ENCODE results near the gene DAPK3. TPM values are rescaled to one million over a fixed set of nuclear protein-coding genes. Genes with fewer than 3 reads are reported as not detected.
A peak's percentile ranks its signal among the peaks of the same experiment; 100 is the strongest.
"Not testable (repeated sequence)": the region's sequence is repeated elsewhere in the genome, so short reads cannot be mapped to it uniquely, and the experiment has no call there.

DAPK3 gene
- 140 TPM for polyA plus RNA-seq (2013, experiment 1 of 2; ENCODE audit: insufficient read length)
- 116 TPM for polyA plus RNA-seq (2013, experiment 2 of 2; ENCODE audit: insufficient read length)

GRCh38 chr19:3970808-3971598, at the start of gene DAPK3:
TSS of gene DAPK3 (minus strand) at chr19:3971099. CDS start at chr19:3969735, 1,364 bp downstream.
- peak; percentile 98 for DNase-seq

GRCh38 chr19:4019578-4019977, 48.7 kb upstream of the DAPK3 start:
- no peak for DNase-seq

GRCh38 chr19:4018775-4019504, 48.0 kb upstream of the DAPK3 start:
- no peak for DNase-seq

GRCh38 chr19:4018140-4018613, 47.3 kb upstream of the DAPK3 start:
- DNase-seq = no peak

- DNase-seq = no peak
These were observed 46.2 kb upstream of the DAPK3 start for GRCh38 chr19:4016903-4017638.

- no peak for DNase-seq
These were observed 45.6 kb upstream of the DAPK3 start for GRCh38 chr19:4016486-4016885.

GRCh38 chr19:4015705-4016402, 45.0 kb upstream of the DAPK3 start:
- DNase-seq = no peak

GRCh38 chr19:4014541-4015491, 43.9 kb upstream of the DAPK3 start:
- DNase-seq = no peak

GRCh38 chr19:4013886-4014540, 43.1 kb upstream of the DAPK3 start:
- DNase-seq = no peak

GRCh38 chr19:4012975-4013634, 42.2 kb upstream of the DAPK3 start:
- DNase-seq = no peak

- DNase-seq = no peak
These were observed 41.4 kb upstream of the DAPK3 start for GRCh38 chr19:4012092-4012974.

GRCh38 chr19:4011430-4011829, 40.5 kb upstream of the DAPK3 start:
- not testable (repeated sequence) for DNase-seq

GRCh38 chr19:4010808-4011110, 39.9 kb upstream of the DAPK3 start:
- DNase-seq = no peak

GRCh38 chr19:4009990-4010807, 39.3 kb upstream of the DAPK3 start:
- no peak for DNase-seq

- DNase-seq = no peak
These were observed 37.1 kb upstream of the DAPK3 start for GRCh38 chr19:4007836-4008539.

GRCh38 chr19:4007021-4007835, 36.3 kb upstream of the DAPK3 start, which contains the start of gene PIAS4:
TSS of gene PIAS4 (plus strand) at chr19:4007736. CDS start at chr19:4007761, 25 bp downstream.
- DNase-seq = peak; percentile 96

Measured in fibroblast of skin of scalp (primary cell).